NCI-H82 treated with DMSO at 0.1 percent for 48 hours (cell line): Measurements from ENCODE around the gene VAPA.

Source experiments
- DNase-seq: peaks from one replicate; lab custom pipeline; 2025; ENCODE audit not compliant: unreplicated experiment; lab: John Stamatoyannopoulos, UW

VAPA gene

DNA sequence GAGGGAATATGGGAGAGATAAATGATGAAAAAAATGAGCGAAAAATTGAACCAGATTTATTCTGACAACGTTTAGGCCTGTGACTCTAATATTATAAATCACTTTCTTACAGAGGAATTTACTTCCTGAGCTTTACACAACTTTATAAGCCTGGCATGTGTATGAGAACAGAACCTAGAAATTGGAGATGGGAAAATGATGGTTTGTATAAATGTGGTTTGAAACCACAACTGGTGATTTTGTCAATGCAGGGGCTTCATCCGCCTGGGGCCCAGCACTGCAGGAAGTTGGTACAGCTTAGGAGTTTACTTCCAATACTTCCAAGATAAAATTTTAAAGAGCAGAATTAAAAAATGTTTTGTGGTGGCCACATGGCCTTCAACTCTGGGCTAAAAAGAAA, 82.3 kb downstream of the VAPA start:
- no peak for DNase-seq

- no peak for DNase-seq
These were observed 83.9 kb downstream of the VAPA start for GRCh38 chr18:9997711-9998110.

DNA sequence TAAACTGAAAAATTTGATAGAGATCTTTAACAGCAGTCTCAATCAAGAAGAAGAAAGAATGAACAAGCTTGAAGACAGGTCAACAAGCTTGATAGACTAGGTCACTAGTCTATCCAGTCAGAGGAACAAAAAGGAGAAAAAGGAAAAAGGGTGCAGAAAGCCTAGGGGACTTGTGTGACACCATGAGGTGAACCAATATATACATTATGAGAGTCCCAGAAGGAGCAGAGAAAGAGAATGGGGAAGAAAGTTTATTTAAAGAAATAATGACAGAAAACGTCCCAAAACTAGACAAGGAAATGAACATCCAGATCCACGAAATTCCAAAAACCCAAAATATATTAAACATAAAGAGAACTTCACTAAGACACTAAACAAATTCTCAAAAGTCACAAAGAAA, 84.5 kb downstream of the VAPA start:
- DNase-seq = no peak

DNA sequence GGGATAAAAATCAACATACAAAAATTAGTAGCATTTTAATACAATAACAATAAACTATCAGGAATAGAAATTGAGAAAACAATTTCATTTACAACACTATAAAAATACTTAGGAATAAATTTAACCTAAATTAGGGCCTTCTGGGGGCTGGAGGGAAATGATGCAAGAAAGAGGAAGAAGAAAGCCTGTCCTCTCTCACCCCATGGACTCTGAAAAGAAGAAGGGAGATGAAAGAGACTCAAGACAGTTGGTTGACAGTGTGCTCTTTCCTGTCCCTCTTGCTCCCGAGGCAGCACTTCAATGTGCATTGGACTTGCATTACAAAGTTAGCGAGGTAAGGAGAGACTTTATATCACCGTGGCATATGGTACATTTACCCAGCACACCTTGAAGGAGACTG, 88.5 kb downstream of the VAPA start:
- DNase-seq = no peak

GRCh38 chr18:10003281-10003680, 89.5 kb downstream of the VAPA start:
- no peak for DNase-seq

- no peak for DNase-seq
These were observed 90.0 kb downstream of the VAPA start for GRCh38 chr18:10003866-10004265.

- DNase-seq = peak; percentile 79
These were observed 92.6 kb downstream of the VAPA start for GRCh38 chr18:10006311-10006893.

- DNase-seq = no peak
These were observed 94.3 kb downstream of the VAPA start for GRCh38 chr18:10008006-10008647.
